GM13977 (cell line): ENCODE measurements around the gene TDP1.

Experiments used
- DNase-seq: peaks from one replicate; pipeline ENCODE4 v3.0.0; 2012; ENCODE audit warnings: low spot score
- CTCF ChIP-seq: IDR thresholded peaks from 2 replicates; pipeline ENCODE4 v1.5.1; 2012; ENCODE audit warnings: mild to moderate bottlenecking, control low read depth; ENCODE audit not compliant: insufficient read depth; ENCODE audit errors: extremely low read depth, missing control alignments
- in situ Hi-C: fragments of 300-500 bp; cut with MboI; formaldehyde crosslinking; loops from one replicate; pipeline ENCODE4 v1.12.0; 2022; ENCODE audit warnings: low sequenced_read_pairs, low pct_unique_long_range_greater_than_20kb, mixed read lengths, inconsistent platforms; ENCODE audit not compliant: unreplicated experiment

TDP1 gene

GRCh38 chr14:89996963-89997362, 41.2 kb downstream of the TDP1 start:
- in situ Hi-C loops, result no loop called here
- no peak for DNase-seq
- no peak for TF ChIP-seq CTCF

GRCh38 chr14:90000935-90001334, 45.2 kb downstream of the TDP1 start:
- in situ Hi-C loops, result no loop called here
- TF ChIP-seq CTCF, result no peak
- no peak for DNase-seq

GRCh38 chr14:90003526-90004307, 48.0 kb downstream of the TDP1 start:
- TF ChIP-seq CTCF, result no peak
- in situ Hi-C loops, result no loop called here
- no peak for DNase-seq

- no peak for TF ChIP-seq CTCF
- no peak for DNase-seq
- in situ Hi-C loops, result no loop called here
Observed at GRCh38 chr14:90005441-90005840, 49.7 kb downstream of the TDP1 start.

- in situ Hi-C loops, result no loop called here
- no peak for DNase-seq
- no peak for TF ChIP-seq CTCF
Observed at GRCh38 chr14:90005939-90006530, 50.3 kb downstream of the TDP1 start.

- in situ Hi-C loops, result no loop called here
- DNase-seq, result no peak
- no peak for TF ChIP-seq CTCF
Observed at GRCh38 chr14:90017371-90017770, 61.6 kb downstream of the TDP1 start.
